GM18519 (cell line): ENCODE measurements around the gene FGD4.

Source experiments
- ATAC-seq: cut with Tn5 transposase; IDR thresholded peaks from one replicate; pipeline ENCODE4 v1.9.1; 2021; ENCODE audit warnings: mild to moderate bottlenecking, moderate library complexity; ENCODE audit not compliant: unreplicated experiment, low FRiP score

FGD4 gene

DNA sequence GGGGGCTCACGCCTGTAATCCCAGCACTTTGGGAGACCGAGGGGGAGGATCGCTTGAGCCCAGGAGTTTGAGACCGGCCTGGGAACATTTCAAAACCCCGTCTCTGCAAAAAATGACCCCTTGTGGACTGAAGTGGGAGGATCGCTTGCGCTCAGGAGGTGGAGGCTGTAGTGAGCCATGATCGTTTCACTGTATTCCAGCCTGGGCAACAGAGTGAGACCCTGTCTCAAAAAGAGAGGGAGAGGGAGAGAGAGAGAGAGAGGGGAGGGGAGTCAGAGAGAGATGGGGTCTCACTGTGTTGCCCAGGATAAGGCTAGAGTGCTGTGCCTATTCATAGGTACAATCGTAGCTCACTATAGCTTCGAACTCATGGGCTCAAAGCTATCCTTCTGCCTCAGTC, 2.8 kb downstream of the FGD4 start:
- ATAC-seq, result no peak

DNA sequence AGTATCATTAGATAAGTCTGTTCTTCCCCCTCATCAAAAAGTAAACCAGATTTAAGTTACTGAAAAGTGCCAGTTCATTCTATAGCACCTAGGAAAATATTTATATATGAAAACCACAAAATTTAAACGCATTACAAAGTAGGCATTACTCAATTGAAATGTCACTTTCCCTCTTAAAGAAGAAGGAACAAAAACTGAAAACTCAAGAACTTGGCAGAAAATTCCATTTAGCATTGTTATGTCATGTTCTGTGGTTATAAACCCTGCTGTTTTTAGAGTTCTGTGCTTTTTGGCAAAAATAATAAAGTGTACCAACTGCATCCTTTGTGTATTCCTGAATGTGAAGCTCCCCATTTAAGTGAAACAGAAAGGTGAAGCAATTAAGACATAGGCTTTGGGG, 3.6 kb downstream of the FGD4 start:
- ATAC-seq, result no peak

DNA sequence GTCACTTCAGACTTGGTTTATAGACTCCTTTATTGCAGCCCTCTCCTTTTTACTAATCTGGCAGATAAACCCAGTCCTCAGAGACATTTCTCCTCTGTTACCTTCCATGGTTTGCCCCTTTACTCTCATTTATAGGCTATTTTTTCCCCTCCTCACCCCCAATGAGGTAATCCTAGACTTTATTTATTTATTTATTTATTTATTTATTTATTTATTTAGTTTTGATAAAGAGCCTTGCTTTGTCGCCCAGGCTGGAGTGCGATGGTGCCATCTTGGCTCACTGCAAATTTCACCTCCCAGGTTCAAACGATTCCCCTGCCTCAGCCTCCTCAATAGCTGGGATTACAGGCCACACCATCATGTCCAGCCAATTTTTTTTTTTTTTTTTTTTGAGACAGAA, 8.4 kb downstream of the FGD4 start:
- ATAC-seq, result no peak

DNA sequence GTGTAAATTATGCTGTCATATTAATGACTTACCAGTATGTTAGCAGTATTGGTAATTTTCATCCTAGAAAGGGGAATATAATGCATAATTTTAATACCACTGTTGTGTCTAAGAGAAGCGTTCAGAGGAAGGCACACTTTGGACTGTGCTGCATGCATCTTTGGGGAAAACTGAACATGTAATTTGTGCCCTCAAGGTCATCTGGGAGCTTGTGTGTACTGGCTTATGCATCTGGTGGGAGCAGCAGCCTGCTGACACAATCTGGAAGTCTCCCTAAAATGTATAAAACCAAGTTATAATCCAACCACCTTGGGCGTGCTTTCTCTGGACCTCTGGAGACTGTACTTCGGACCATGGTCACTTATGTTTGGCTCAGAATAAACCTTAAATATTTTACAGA, 14.1 kb downstream of the FGD4 start:
- no peak for ATAC-seq

DNA sequence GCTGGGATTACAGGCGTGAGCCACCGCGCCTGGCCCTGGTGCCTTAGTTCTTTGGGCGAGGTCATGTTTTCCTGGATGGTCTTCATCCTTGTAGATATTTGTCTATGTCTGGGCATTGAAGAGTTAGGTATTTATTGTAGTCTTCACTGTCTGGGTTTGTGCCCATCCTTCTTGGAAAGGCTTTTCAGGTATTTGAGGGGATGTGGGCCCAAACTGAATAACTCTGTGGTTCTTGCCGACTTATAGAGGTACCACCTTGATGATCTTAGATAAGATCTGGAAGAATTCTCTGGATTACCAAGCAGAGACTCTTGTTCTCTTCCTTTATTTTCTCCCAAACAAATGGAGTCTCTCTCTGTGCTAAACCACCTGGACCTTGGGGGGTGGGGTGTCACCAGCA, 18.9 kb downstream of the FGD4 start:
- ATAC-seq, result no peak

DNA sequence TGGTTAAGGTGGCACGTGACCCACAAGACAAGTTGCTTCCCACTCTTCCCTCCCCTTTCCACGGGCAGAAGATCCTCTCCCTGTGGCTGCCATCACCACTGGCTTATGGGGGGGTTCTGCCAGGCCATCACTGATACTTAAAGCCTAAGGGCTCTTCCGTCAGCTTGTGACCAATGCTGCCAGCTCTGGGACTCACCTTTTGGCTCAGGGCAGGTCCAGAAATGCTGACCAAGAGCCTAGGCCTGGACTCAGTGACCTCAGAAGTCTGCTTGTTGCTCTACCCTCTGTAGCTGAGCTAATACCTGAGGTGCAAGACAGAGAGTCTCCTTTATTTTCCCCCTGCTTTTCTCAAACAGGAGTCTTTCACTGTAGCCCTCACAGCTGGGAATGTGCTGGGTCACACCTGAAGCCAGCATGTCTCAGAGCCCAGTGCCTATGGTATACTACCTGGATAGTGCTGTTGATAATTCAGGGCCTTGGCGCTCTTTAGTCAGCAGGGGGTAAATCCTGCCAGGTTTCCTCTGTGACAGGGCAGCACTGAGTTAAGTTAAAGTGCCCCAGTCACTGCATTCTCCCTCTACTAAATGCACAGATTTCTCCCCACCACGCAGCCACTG, 19.7 kb downstream of the FGD4 start:
- ATAC-seq, result no peak

DNA sequence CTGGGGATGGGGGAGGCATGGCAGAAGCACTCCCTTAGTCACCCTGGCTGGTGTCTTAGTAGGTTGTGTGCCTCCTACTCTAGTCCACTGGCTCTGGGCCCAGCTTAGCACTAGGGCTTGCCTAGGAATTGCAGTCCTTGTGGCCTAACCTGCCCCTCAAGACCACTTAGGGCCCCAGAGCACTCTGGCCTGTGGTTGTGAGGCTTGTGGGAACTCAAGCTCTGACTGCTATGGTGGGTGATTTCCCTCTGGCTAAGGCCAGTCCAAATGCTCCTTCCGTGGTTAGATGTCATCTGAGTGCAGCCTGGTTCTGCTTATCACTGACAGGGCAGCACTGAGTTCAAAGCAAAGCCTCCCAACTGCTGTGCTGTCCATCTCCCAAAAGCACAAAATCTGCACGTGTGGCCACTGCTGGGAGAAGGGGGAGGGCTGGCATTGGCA, 20.2 kb downstream of the FGD4 start:
- no peak for ATAC-seq

DNA sequence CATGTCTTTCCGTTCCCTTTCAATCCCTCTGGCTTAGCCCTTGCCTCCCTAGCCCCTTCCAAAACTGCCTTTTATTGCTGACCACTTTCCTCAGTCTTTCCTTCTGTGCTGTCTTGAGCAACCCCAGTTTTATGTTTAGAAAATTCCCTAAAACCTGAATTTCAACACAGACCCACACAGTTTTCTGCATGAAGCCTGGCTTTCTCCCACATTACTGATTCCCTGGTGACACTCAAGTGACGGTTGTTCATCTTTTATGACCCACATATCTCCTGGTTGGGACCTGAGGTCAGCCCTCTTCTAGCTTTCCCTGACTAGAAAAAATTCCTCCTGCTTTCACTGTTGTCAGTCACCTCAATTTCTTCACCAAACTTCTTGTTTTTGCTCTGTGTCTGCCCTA, 21.0 kb downstream of the FGD4 start:
- ATAC-seq, result no peak

DNA sequence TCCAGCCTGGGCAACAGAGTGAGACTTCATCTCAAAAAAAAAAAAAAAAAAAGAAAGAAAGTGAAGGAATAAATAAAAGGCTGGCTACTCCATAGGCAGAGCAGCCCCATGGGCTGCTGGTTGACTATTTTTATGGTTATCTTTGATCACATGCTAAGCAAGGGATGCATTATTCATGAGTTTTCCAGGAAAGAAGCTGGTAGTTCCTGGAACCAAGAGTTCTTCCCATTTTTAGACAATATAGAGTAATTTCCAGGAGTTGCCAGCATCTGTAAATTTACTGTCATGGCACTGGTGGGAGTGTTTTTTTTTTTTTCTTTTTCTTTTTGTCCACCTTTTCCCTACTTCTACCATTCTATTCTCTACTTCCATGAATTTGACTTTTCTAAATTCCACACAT, 24.2 kb downstream of the FGD4 start:
- no peak for ATAC-seq

DNA sequence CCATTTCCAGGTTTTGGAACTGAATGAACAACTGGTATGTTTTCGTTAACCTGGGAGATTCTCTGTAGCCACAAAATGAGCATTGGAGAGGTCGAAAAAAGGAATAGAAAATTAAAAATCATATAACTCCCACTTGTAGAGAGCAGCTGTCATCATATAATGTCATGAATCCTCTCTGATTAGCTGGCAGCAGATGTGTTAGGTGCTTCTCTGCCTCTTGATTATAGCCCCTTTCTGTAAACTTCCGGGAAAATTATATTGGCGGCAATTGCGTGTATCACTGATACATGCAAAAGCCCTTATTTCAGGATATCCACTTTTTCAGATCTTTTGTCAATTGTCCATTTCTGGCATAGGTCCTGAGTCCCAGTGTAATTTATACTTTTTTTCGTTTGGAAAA, 31.7 kb downstream of the FGD4 start:
- ATAC-seq, result no peak

DNA sequence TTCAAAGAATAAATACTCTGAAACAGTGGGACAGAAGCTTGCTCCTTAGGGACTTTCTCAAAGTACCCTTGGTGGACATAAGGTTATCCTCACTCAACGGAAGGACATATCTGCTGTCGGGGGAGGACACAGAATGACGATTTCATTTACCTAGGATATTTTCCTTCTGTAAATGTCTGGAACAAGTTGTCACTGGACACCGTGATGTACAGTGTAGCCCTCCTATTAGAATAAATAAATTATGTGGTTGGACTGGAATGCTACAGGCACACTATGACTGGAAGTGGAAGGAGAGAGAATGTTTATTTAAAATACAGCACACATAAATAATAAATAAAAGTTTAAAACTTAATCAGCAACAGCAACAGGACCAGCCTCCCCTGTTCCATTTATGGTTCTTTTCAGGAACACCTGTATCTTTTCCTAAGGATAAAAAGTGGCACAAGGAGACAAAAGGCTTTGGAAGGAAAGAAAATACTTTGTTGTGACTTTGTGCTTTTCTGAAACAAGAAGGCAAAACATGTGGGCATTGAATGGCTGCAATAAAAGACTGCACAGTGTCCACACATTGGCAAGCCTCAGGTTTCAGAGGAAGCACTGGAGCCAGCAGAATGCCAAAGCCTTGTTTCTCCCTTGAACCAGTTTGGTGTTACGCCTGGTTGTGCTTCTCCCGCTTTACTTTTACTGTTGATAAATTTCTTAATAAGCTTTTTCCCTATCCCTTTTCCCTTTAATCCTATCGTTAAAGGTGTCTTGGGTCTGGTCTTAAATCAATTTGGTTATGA, 36.8 kb downstream of the FGD4 start:
- ATAC-seq, result no peak

DNA sequence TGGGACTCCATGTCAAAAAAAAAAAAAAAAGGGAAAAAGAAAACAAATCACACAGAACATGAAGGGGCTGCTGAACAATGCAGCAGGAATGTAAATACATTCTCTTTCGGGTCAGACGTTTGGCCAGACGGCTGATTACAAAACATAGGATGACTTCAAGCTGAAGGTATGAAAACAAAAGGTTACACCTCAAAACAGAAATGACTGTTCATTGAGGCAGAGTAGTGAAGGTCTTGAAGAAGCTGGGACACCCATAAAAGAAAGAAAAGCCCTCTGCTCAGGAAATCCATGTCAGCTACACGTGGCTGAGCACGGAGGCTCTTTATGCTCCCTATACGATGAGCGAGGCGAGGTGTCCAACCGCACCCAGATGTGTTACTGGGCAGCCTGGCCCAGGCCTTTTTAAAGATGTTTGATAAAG, 37.7 kb downstream of the FGD4 start:
- ATAC-seq, result no peak

DNA sequence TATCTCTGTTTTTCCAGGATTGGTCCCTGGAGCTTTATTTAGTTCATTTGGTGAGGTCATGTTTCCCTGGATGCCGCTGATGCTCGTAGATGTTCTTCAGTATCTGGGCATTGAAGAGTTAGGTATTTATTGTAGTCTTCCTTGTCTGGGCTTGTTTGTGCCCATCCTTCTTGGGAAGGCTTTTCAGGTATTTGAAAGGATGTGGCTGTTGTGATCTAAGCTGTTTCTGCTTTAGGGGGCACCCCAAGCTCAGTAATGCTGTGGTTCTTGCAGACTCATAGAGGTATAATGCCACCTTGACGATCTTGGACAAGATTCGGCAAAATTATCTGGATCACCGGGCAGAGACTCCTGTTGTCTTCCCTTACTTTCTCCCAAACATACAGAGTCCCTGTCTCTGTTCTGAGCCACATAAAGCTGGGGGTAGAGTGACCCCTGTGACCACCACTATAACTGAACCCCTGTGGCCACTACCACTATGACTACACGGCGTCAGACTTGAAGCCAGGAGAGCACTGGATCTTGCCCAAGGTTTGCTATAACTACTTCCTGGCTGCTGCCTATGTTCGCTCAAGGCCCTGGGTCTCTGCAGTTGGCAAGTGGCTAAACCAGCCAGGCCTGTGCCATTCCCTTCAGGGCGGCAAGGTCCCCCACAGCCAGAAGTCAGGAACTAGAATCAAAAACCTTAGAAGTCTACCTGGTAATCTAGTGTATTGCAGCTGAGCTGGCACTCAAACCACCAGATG, 40.9 kb downstream of the FGD4 start:
- ATAC-seq, result no peak

DNA sequence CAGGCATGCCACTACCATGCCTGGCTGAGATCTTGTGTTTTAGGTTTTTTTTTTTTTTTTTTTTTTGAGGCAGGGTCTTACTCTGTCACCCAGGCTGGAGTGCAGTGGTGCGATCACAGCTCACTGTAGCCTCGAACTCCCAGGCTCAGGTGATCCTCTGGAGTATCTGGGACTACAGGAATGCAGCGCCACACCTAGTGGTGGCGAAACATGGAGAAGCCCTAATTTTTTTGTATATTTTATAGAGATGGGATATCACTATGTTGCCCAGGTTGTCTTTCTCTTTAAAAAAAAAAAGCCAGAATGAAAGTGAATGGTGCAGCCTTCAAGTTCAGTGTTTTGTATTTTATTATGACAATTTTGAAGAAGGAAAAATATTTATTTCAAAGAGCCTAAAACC, 44.1 kb downstream of the FGD4 start:
- no peak for ATAC-seq

DNA sequence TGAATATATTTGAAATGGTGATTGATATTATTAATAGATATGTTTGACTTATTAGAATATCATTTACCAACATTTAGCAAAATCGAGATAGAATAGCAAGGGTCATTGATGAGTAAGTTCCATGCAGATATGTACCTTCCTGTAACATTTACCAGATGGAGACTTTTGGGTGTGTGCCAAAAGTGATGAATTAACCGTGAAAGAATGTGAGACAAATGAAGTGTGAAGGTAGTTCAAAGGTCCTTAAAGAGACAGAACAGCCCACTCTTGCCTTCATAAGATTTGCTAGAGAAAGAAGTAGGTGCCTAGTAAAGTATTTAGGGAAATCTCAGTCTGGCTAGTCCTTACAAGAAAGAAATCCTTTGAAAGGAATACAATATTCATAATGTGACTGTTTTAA, 45.5 kb downstream of the FGD4 start:
- ATAC-seq, result no peak

DNA sequence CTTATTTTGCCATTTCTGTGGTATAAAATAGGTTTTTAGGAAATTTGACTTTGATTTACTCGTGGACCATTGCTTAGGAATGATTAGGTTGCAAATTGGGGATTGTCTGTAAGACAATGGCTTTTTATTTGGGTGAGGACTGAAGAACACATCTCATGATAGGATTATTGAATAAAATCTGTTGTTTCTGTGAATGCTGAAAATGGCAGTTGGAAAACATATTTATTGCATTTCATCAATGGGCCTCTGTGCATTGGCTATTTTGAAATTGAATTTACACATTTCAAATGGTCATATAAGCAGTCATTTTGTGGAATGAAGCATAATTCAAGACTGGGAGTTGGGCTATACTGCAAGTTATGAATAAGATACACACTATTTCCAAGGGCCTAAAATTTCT, 46.0 kb downstream of the FGD4 start:
- no peak for ATAC-seq

DNA sequence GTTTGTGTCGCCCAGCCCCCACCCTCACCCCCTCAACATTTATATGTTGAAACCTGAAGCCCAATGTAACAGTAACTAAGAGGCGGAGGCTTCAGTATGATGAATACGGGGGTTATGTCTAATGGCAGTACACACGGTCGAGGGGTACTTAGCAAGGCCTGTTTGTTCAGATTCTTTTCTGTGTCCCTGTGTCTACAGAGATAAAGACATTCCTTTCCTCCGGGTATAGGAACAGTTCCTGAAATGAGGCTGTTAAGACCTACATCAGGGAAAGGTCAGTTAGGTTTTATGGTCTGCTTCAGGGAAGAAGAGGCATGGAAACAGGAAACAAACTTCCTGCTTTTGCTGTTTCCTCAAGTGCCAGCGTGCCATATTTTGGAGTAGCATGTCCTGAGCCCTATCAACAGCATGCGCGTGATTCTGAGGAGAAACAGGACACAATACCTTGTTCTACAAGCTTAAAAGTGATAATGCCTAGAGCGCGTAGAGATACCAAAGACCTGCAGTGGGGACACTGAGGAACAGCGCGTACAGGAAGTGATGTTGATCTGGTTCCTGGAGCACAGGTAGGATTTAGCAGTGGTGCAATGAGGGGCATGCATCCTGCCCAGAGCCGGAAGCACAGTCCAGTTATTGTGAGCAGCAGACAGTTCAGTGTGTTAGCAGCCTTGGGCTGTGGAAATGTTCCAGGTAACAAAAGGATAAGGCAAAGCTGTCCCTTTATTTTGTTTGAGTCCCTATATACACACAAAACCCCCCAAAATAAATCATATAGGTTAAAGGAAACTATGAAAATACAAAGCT, 47.2 kb downstream of the FGD4 start:
- ATAC-seq, result no peak

DNA sequence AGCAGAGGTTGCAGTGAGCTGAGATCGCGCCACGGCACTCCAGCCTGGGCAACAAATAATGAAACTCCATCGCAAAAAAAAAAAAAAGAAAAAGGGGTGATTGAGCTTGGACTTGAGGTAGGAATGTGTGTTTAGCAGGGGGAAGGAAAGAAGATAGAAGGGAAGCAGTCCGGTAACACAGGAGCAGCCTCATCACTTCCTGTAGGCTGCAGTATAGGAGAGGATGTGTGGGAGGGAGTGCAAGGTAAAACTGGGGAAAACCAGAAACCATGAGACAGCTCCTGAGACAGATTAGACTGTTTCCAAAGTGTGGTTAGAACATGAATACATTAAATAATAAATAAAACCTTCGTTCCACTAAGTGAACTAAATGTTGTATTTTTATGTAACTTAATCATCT, 49.2 kb downstream of the FGD4 start:
- ATAC-seq, result no peak

DNA sequence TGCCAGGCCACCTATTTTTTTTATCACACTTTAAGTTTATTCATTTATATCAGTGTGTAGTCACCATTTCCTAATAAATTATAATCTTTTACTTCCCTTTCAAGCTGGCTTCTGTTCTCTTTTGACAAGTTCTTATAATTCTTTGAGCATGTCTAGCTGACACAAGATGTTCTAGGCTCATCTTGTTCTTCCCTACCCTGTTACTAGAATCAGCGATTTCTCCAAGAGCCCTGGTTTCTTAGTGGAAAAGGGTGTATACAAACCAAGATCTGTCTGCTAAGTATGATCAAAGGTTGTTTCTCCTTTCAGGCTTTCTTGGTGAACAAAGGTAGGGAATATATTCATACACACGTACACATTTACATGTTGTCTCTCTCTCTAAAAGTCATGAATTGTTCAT, 51.0 kb downstream of the FGD4 start:
- ATAC-seq, result no peak

DNA sequence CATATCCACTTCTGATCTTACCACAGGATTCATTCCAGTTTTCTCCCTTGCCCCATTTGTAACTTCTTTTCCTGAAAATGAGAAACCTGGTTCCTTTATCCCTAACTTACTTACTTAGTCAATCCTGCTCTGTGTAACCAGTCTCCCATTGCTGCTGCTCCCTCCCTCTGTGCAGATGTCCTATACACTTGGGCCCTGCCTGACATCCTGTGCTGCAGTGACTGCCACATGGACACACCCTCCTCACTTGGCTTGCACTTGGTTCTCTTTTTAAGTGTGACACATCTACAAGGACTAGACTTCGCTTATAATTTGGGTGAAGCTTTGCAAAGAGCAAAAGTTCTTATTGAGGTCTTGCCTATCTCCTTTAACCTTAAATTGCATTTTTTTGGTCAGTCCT, 51.4 kb downstream of the FGD4 start:
- ATAC-seq, result no peak

DNA sequence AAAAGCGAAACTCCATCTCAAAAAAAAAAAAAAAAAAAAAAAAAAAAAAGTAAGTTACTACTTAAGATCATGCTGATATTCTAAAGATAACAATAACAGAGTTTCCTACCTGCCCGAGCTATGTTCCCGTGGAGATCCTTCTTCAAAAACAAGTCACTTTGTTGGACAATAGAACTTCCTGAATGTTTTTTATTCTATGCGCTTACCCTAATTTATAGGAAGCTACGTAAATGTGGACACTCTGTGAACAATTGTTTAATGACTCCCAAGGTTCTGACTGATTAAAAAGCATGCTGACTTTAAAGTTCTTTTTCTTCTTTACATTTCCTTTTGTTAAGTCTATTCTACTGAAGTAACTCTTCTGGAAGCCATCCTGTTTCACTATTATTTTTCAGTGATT, 52.5 kb downstream of the FGD4 start:
- no peak for ATAC-seq
